HepG2 (cell line): Measurements from ENCODE around the gene ELOVL5. TPM values are rescaled to one million over a fixed set of nuclear protein-coding genes. Genes with fewer than 3 reads are reported as not detected.

Experiments used
- AFF4 ChIP-seq: sonication (generic); formaldehyde crosslinking; IDR thresholded peaks from 2 replicates; pipeline ENCODE4 v1.4.0; 2020; ENCODE audit warnings: missing genetic modification reagents
- AKNA ChIP-seq: sonication (generic); formaldehyde crosslinking; IDR thresholded peaks from 2 replicates; pipeline ENCODE4 v1.4.0; 2020; ENCODE audit warnings: missing genetic modification reagents, borderline replicate concordance
- BORCS8-MEF2B ChIP-seq: sonication (generic); formaldehyde crosslinking; IDR thresholded peaks from 2 replicates; pipeline ENCODE4 v1.8.0; 2022; ENCODE audit warnings: mild to moderate bottlenecking, missing genetic modification reagents
- KDM5B ChIP-seq: sonication (generic); formaldehyde crosslinking; IDR thresholded peaks from 2 replicates; pipeline ENCODE4 v1.4.0; 2020; ENCODE audit warnings: missing genetic modification reagents, mild to moderate bottlenecking, borderline replicate concordance
- MED8 ChIP-seq: sonication (generic); formaldehyde crosslinking; IDR thresholded peaks from 2 replicates; pipeline ENCODE4 v1.8.1; 2023; ENCODE audit warnings: mild to moderate bottlenecking, missing genetic modification reagents; ENCODE audit not compliant: insufficient replicate concordance
- MYNN ChIP-seq: sonication (generic); formaldehyde crosslinking; IDR thresholded peaks from 2 replicates; pipeline ENCODE4 v1.4.0; 2020; ENCODE audit warnings: mild to moderate bottlenecking, low read depth, missing genetic modification reagents
- NFRKB ChIP-seq: fragments of 450-650 bp; IDR thresholded peaks from 2 replicates; pipeline ENCODE4 v1.6.1; 2017
- STAT6 ChIP-seq: sonication (generic); formaldehyde crosslinking; IDR thresholded peaks from 2 replicates; pipeline ENCODE4 v1.4.0; 2020; ENCODE audit warnings: missing genetic modification reagents, mild to moderate bottlenecking, borderline replicate concordance
- THAP7 ChIP-seq: sonication (generic); formaldehyde crosslinking; IDR thresholded peaks from 2 replicates; pipeline ENCODE4 v1.8.1; 2023; ENCODE audit warnings: mild to moderate bottlenecking, missing genetic modification reagents
- ZMYM2 ChIP-seq: sonication (generic); formaldehyde crosslinking; IDR thresholded peaks from 2 replicates; pipeline ENCODE4 v1.8.0; 2022; ENCODE audit warnings: mild to moderate bottlenecking, missing genetic modification reagents
- ZNF274 ChIP-seq: sonication (generic); formaldehyde crosslinking; IDR thresholded peaks from 2 replicates; pipeline ENCODE4 v1.5.1; 2020; ENCODE audit warnings: mild to moderate bottlenecking, missing genetic modification reagents
- ZNF446 ChIP-seq: sonication (generic); formaldehyde crosslinking; IDR thresholded peaks from 2 replicates; pipeline ENCODE4 v1.5.0; 2020; ENCODE audit warnings: mild to moderate bottlenecking, missing genetic modification reagents
- ZNF776 ChIP-seq: sonication (generic); formaldehyde crosslinking; IDR thresholded peaks from 2 replicates; pipeline ENCODE4 v1.4.0; 2020; ENCODE audit warnings: mild to moderate bottlenecking, missing genetic modification reagents
- ZNF784 ChIP-seq: sonication (generic); formaldehyde crosslinking; IDR thresholded peaks from 2 replicates; pipeline ENCODE4 v1.5.1; 2020; ENCODE audit warnings: missing genetic modification reagents, mild to moderate bottlenecking, borderline replicate concordance
- polyA plus RNA-seq, 8 experiments: library from polyadenylated mRNA; depleted of rRNA in 3 of 8; stranded (reverse) in 7 of 8; unstranded in 1 of 8; fragments of >200 nt; fragmentation: Illumina TruSeq in 4 of 8; extraction: Trizol in 4 of 8; gene quantifications; 2 replicates each; pipeline versions ENCODE4 v1.2.1 to v1.2.3, GENCODE V29; 2011 to 2016; ENCODE audit warnings: low read depth in 4 of 8, missing spikeins in 1 of 8, mixed read lengths in 1 of 8; ENCODE audit not compliant: insufficient read depth in 1 of 8
- total RNA-seq, 5 experiments: library from RNA; depleted of rRNA; stranded (reverse); fragments of >200 nt; fragmentation: Illumina TruSeq; extraction: Trizol; gene quantifications; 2 replicates each; pipeline ENCODE4 v1.2.3, GENCODE V29; 2016; ENCODE audit warnings: low read depth in 1 of 5

The ELOVL5 gene
- total and polyA plus RNA-seq, 2 of the 13 experiments (the other 11 are each of a cell fraction or from before 2014, with no cell fraction given): 50.1 to 72.4 TPM

- TF ChIP-seq STAT6 (CRISPR knock-in tag) (no peak), ZNF776 (CRISPR knock-in tag) (peak; percentile 93; the same call in 1 of the 2 replicates), KDM5B (peak; percentile 64; the same call in 1 of the 2 replicates), AKNA (CRISPR knock-in tag) (no peak), ZMYM2 (no peak), AFF4 (CRISPR knock-in tag) (no peak), ZNF446 (CRISPR knock-in tag) (no peak; the same call in 1 of the 2 replicates), NFRKB (no peak), THAP7 (CRISPR knock-in tag) (peak; percentile 23), BORCS8-MEF2B (CRISPR knock-in tag) (peak; percentile 98), ZNF784 (CRISPR knock-in tag) (peak; percentile 99), MYNN (CRISPR knock-in tag) (peak; percentile 21; the same call in 1 of the 2 replicates), MED8 (peak; percentile 96), ZNF274 (CRISPR knock-in tag) (peak; percentile 68)
Observed at GRCh38 chr6:53359095-53359842, 10.5 kb upstream of the ELOVL5 start (continued).
